Trophoblast cell (in vitro differentiated cells and primary cell): ENCODE measurements around the gene FBLN5.

Source experiments
- DNase-seq, 2 donors: peaks; one replicate each; pipeline ENCODE4 v3.0.0-alpha.2; 2016
- H2AFZ ChIP-seq: 2 replicates; pipeline ENCODE4 v1.6.1; 2013; ENCODE audit warnings: low read length, moderate library complexity, mild to moderate bottlenecking; ENCODE audit not compliant: insufficient read depth, poor library complexity
- H2AK5ac ChIP-seq: 2 replicates; pipeline ENCODE4 v1.6.1; 2013; ENCODE audit warnings: mild to moderate bottlenecking, low read length
- H2BK120ac ChIP-seq: 2 replicates; pipeline ENCODE4 v1.6.1; 2013; ENCODE audit warnings: low read length, mild to moderate bottlenecking, moderate library complexity; ENCODE audit not compliant: insufficient read depth, poor library complexity
- H2BK12ac ChIP-seq: 2 replicates; pipeline ENCODE4 v1.6.1; 2013; ENCODE audit warnings: mild to moderate bottlenecking, low read length, moderate library complexity
- H2BK5ac ChIP-seq: 2 replicates; pipeline ENCODE4 v1.6.1; 2013; ENCODE audit warnings: low read length, low read depth, moderate library complexity, mild to moderate bottlenecking; ENCODE audit not compliant: poor library complexity
- H3K14ac ChIP-seq: 2 replicates; pipeline ENCODE4 v1.6.1; 2013; ENCODE audit warnings: mild to moderate bottlenecking, low read length
- H3K18ac ChIP-seq: 2 replicates; pipeline ENCODE4 v1.6.1; 2013; ENCODE audit warnings: mild to moderate bottlenecking, low read length
- H3K23ac ChIP-seq: 2 replicates; pipeline ENCODE4 v1.6.1; 2013; ENCODE audit warnings: low read length
- H3K27ac ChIP-seq: 2 replicates; pipeline ENCODE4 v1.5.1; 2013; ENCODE audit warnings: low read depth, mild to moderate bottlenecking, inconsistent platforms, low read length, moderate library complexity
- H3K27me3 ChIP-seq: 2 replicates; pipeline ENCODE4 v1.6.1; 2013; ENCODE audit warnings: inconsistent platforms, mild to moderate bottlenecking, low read length, moderate library complexity; ENCODE audit not compliant: insufficient read depth
- H3K36me3 ChIP-seq, 2 experiments: 1 replicate in 1 of 2; 2 replicates in 1 of 2; pipeline ENCODE4 v1.6.1; 2013; ENCODE audit warnings: low read length in 2 of 2, mild to moderate bottlenecking in 2 of 2, moderate library complexity in 1 of 2; ENCODE audit not compliant: insufficient read depth in 2 of 2, control insufficient read depth in 1 of 2
- H3K4ac ChIP-seq: 2 replicates; pipeline ENCODE4 v1.6.1; 2013; ENCODE audit warnings: low read depth, mild to moderate bottlenecking, low read length, moderate library complexity
- H3K4me1 ChIP-seq, 2 experiments: 1 replicate in 1 of 2; 2 replicates in 1 of 2; pipeline ENCODE4 v1.6.1; 2013; ENCODE audit warnings: low read length in 2 of 2, mild to moderate bottlenecking in 2 of 2, moderate library complexity in 1 of 2; ENCODE audit not compliant: insufficient read depth in 2 of 2, control insufficient read depth in 1 of 2
- H3K4me2 ChIP-seq: 2 replicates; pipeline ENCODE4 v1.6.1; 2013; ENCODE audit warnings: inconsistent platforms, mild to moderate bottlenecking, low read length, moderate library complexity
- H3K4me3 ChIP-seq: 2 replicates; pipeline ENCODE4 v1.5.1; 2013; ENCODE audit warnings: mild to moderate bottlenecking, low read depth, low read length, inconsistent platforms
- H3K79me1 ChIP-seq: one replicate; pipeline ENCODE4 v1.6.1; 2013; ENCODE audit warnings: low read length
- H3K79me2 ChIP-seq: 2 replicates; pipeline ENCODE4 v1.6.1; 2013; ENCODE audit warnings: low read length, mild to moderate bottlenecking; ENCODE audit not compliant: control insufficient read depth, insufficient read depth, poor library complexity
- H3K9ac ChIP-seq: 2 replicates; pipeline ENCODE4 v1.6.1; 2013; ENCODE audit warnings: mild to moderate bottlenecking, low read length
- H3K9me3 ChIP-seq: 2 replicates; pipeline ENCODE4 v1.6.1; 2013; ENCODE audit warnings: low read depth, mild to moderate bottlenecking, control low read depth, inconsistent platforms, low read length; ENCODE audit not compliant: insufficient read depth
- H4K12ac ChIP-seq: 2 replicates; pipeline ENCODE4 v1.6.1; 2013; ENCODE audit warnings: low read depth, mild to moderate bottlenecking, low read length, moderate library complexity
- H4K8ac ChIP-seq: 2 replicates; pipeline ENCODE4 v1.6.1; 2013; ENCODE audit warnings: low read depth, mild to moderate bottlenecking, low read length, moderate library complexity
- H4K91ac ChIP-seq: one replicate; pipeline ENCODE4 v1.6.1; 2013; ENCODE audit warnings: low read depth, mild to moderate bottlenecking, low read length, moderate library complexity
- WGBS: extraction: QIAGEN DNeasy Blood & Tissue Kit; methylation state at CpG from one replicate; pipeline ENCODE4 v1.1.7; 2013; ENCODE audit warnings: missing lambda C conversion rate; ENCODE audit not compliant: insufficient read length, insufficient coverage; ENCODE audit errors: extremely low coverage; 5-methylcytosine and 5-hydroxymethylcytosine counted together

Gene FBLN5

DNA sequence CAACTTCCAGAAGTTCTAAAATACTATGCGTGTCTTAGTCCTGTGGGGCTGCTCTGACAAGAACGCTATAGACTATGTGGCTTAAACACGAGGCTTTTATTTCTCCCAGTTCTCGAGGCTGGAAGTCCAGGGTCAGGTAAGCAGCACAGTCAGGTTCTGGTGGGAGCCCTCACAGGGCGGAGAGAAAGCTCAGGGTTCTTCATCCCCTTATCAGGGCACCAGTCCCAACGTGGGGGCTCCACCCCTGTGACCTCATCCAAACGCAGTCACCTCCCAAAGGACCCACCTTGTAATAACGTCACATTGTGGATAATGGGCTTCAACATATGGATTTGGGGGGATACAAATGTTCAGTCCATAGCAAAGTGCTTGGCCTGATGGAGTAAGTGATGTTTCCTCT, 43.0 kb downstream of the FBLN5 start:
- no peak overlapping the region for H3K9ac ChIP-seq
- no peaks in the 10 kb centered on the region for H3K79me1 ChIP-seq
- H3K27me3 ChIP-seq = no peaks in the 10 kb centered on the region
- no peak overlapping the region for H3K14ac ChIP-seq
- H2BK5ac ChIP-seq = no peak overlapping the region
- H4K12ac ChIP-seq = no peak overlapping the region
- no peak overlapping the region for H3K18ac ChIP-seq
- no peak overlapping the region for H4K8ac ChIP-seq
- no peaks in the 10 kb centered on the region for H3K79me2 ChIP-seq
- WGBS = no CpG with 5 or more reads among the region's 8 CpGs
- no peak overlapping the region for H2BK120ac ChIP-seq
- DNase-seq = no peak
- no peaks in the 10 kb centered on the region for H3K4me1 ChIP-seq
- no peak overlapping the region for H4K91ac ChIP-seq
- no peak overlapping the region for H2BK12ac ChIP-seq
- H2AFZ ChIP-seq = no peak overlapping the region
- H2AK5ac ChIP-seq = no peak overlapping the region
- no peaks in the 10 kb centered on the region for H3K36me3 ChIP-seq
- H3K4me3 ChIP-seq = no peak overlapping the region
- H3K23ac ChIP-seq = no peak overlapping the region
- no peak overlapping the region for H3K4me2 ChIP-seq
- H3K4ac ChIP-seq = no peak overlapping the region
- no peak overlapping the region for H3K27ac ChIP-seq
- no peaks in the 10 kb centered on the region for H3K9me3 ChIP-seq

GRCh38 chr14:91903070-91903469, 44.4 kb downstream of the FBLN5 start:
- H2AFZ ChIP-seq = no peak overlapping the region
- no peaks in the 10 kb centered on the region for H3K79me2 ChIP-seq
- H4K12ac ChIP-seq = no peak overlapping the region
- H3K9ac ChIP-seq = no peak overlapping the region
- H3K9me3 ChIP-seq = no peaks in the 10 kb centered on the region
- no peaks in the 10 kb centered on the region for H3K4me1 ChIP-seq
- H3K14ac ChIP-seq = no peak overlapping the region
- H2BK120ac ChIP-seq = no peak overlapping the region
- H3K4me2 ChIP-seq = no peak overlapping the region
- no peak overlapping the region for H4K91ac ChIP-seq
- H3K23ac ChIP-seq = no peak overlapping the region
- no peaks in the 10 kb centered on the region for H3K36me3 ChIP-seq
- no peaks in the 10 kb centered on the region for H3K79me1 ChIP-seq
- H2BK5ac ChIP-seq = no peak overlapping the region
- no peak overlapping the region for H4K8ac ChIP-seq
- no peaks in the 10 kb centered on the region for H3K27me3 ChIP-seq
- no peak overlapping the region for H2AK5ac ChIP-seq
- no peak overlapping the region for H3K27ac ChIP-seq
- WGBS = no CpG with 5 or more reads among the region's 2 CpGs
- no peak overlapping the region for H2BK12ac ChIP-seq
- no peak overlapping the region for H3K4ac ChIP-seq
- H3K18ac ChIP-seq = no peak overlapping the region
- no peak overlapping the region for H3K4me3 ChIP-seq
- no peak for DNase-seq

DNA sequence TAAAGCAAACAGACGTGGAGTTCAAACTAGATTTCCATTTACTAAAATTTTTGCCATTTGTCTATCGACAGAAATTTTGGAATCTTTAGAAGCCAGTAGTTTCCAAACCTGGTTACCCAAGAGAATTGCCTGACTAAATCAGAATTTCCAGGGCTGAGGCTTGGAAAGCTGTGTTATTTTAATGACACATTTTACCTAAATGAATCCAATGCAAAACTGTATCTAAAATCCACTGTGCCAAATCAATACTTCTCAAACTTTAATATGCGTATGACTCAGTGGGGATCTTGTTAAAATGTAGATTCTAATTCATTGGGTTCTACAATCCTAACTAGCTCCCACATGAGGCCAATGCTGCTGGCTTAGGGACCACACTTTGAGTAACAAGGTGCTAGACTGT, 45.2 kb downstream of the FBLN5 start:
- Histone ChIP-seq H3K4me3 (no peak overlapping the region), H3K23ac (no peak overlapping the region), H2BK5ac (no peak overlapping the region), H3K4me1 (no peaks in the 10 kb centered on the region), H3K18ac (no peak overlapping the region), H3K9me3 (no peaks in the 10 kb centered on the region), H3K36me3 (no peaks in the 10 kb centered on the region), H3K9ac (no peak overlapping the region), H3K79me1 (no peaks in the 10 kb centered on the region), H3K27ac (no peak overlapping the region), H4K8ac (no peak overlapping the region), H3K4me2 (no peak overlapping the region), H2BK12ac (no peak overlapping the region), H4K12ac (no peak overlapping the region), H3K79me2 (no peaks in the 10 kb centered on the region), H3K4ac (no peak overlapping the region), H4K91ac (no peak overlapping the region), H2AK5ac (no peak overlapping the region), H3K14ac (no peak overlapping the region), H2BK120ac (no peak overlapping the region), H3K27me3 (no peaks in the 10 kb centered on the region), H2AFZ (no peak overlapping the region)
- no peak for DNase-seq
- no CpG with 5 or more reads among the region's 3 CpGs for WGBS

- H2AFZ ChIP-seq = no peak overlapping the region
- no peak overlapping the region for H3K27ac ChIP-seq
- H2BK5ac ChIP-seq = no peak overlapping the region
- no peak overlapping the region for H3K4ac ChIP-seq
- H3K4me1 ChIP-seq = no peaks in the 10 kb centered on the region
- no peak overlapping the region for H3K18ac ChIP-seq
- H3K79me2 ChIP-seq = no peaks in the 10 kb centered on the region
- H3K4me3 ChIP-seq = no peak overlapping the region
- no peak overlapping the region for H4K12ac ChIP-seq
- no peaks in the 10 kb centered on the region for H3K27me3 ChIP-seq
- H3K23ac ChIP-seq = no peak overlapping the region
- no CpG with 5 or more reads among the region's 9 CpGs for WGBS
- H4K8ac ChIP-seq = no peak overlapping the region
- no peak overlapping the region for H3K9ac ChIP-seq
- H2AK5ac ChIP-seq = no peak overlapping the region
- no peak overlapping the region for H3K14ac ChIP-seq
- DNase-seq = no peak
- no peaks in the 10 kb centered on the region for H3K79me1 ChIP-seq
- H3K4me2 ChIP-seq = no peak overlapping the region
- H2BK120ac ChIP-seq = no peak overlapping the region
- H3K9me3 ChIP-seq = no peaks in the 10 kb centered on the region
- no peak overlapping the region for H4K91ac ChIP-seq
- no peak overlapping the region for H2BK12ac ChIP-seq
- H3K36me3 ChIP-seq = no peaks in the 10 kb centered on the region
Observed at GRCh38 chr14:91901449-91902226, 45.9 kb downstream of the FBLN5 start.
